OCI-LY3 (cell line): ENCODE data around the gene CCDC144A.
"Not testable (repeated sequence)": the region's sequence is repeated elsewhere in the genome, so short reads cannot be mapped to it uniquely, and the experiment has no call there.

Experiments
- H2AFZ ChIP-seq: fragments of 200-600, 300-600 bp; shearing (Covaris generic); 2 replicates; pipeline ENCODE4 v1.6.0; 2014; ENCODE audit warnings: antibody characterized with exemption, low read depth, low read length
- H3K27ac ChIP-seq: fragments of 200-600, 300-600 bp; sonication (generic); 2 replicates; pipeline ENCODE4 v1.5.1; 2014; ENCODE audit warnings: mild to moderate bottlenecking, low read length, moderate library complexity, mixed read lengths
- H3K27me3 ChIP-seq: fragments of 200-600, 300-600 bp; sonication (generic); 2 replicates; pipeline ENCODE4 v1.6.1; 2014; ENCODE audit warnings: low read depth, low read length, mixed read lengths
- H3K36me3 ChIP-seq: fragments of 200-600, 300-600 bp; sonication (generic); replicated peaks from 2 replicates; pipeline ENCODE3; 2014; ENCODE audit warnings: low read depth, low read length, mixed read lengths
- H3K4me1 ChIP-seq: fragments of 300-600, 200-600 bp; sonication (generic); 2 replicates; pipeline ENCODE4 v1.6.1; 2014; ENCODE audit warnings: low read length, mixed read lengths
- H3K4me2 ChIP-seq: fragments of 200-600, 300-600 bp; sonication (generic); 2 replicates; pipeline ENCODE4 v1.6.1; 2014; ENCODE audit warnings: low read length, mixed read lengths
- H3K4me3 ChIP-seq: fragments of 300-600, 200-600 bp; sonication (generic); 2 replicates; pipeline ENCODE4 v1.5.1; 2014; ENCODE audit warnings: antibody characterized with exemption, mild to moderate bottlenecking, low read length, moderate library complexity
- H3K79me2 ChIP-seq: fragments of 300-600, 200-600 bp; shearing (Covaris generic); 2 replicates; pipeline ENCODE4 v1.6.1; 2014; ENCODE audit warnings: mild to moderate bottlenecking, low read length, mixed read lengths
- H3K9ac ChIP-seq: fragments of 300-600, 200-600 bp; shearing (Covaris generic); 2 replicates; pipeline ENCODE4 v1.6.0; 2014; ENCODE audit warnings: mild to moderate bottlenecking, low read length, moderate library complexity
- H3K9me3 ChIP-seq: fragments of 200-600, 300-600 bp; shearing (Covaris generic); 2 replicates; pipeline ENCODE4 v1.6.1; 2014; ENCODE audit warnings: low read length, mixed read lengths; ENCODE audit not compliant: insufficient read depth
- H4K20me1 ChIP-seq: fragments of 200-600, 300-600 bp; sonication (generic); 2 replicates; pipeline ENCODE4 v1.6.1; 2016; ENCODE audit warnings: low read length, mixed read lengths; ENCODE audit not compliant: insufficient read depth
- CTCF ChIP-seq: fragments of 200-600, 300-600 bp; sonication (generic); IDR thresholded peaks from 2 replicates; pipeline ENCODE4 v1.5.1; 2014; ENCODE audit warnings: antibody characterized with exemption, low read length, low read depth
- EZH2phosphoT487 ChIP-seq: fragments of 200-600 bp; shearing (Covaris generic); IDR thresholded peaks from 2 replicates; pipeline ENCODE4 v1.6.1; 2018; ENCODE audit warnings: antibody characterized with exemption, mixed run types, low read depth

The CCDC144A gene

DNA sequence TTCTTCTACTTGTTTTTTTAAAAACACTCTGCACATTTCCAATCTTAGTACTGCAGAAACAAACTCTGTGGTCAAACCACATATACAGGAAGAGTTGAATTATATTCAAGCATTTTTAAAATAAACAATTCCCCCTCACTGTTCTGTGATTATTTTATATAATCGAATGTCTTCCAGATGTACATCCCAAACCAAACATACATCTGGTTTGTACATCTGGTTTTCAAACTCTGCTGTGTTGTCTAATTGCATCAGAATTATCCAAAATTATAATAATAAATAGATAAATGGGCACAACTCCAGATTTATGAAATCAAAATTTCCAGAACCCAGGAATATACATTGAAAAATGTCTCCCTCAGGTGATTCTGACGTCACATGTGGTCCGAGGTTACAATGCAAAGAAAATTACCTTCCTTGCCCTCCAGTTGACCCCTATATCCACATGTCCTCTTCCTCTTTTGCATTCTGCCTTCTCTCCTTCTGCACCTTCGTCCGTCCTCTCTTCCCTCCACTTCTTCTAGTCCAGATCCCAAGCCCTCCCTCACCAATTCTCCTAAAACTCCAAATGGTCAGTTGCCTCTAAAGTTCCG lies 13.3 kb upstream of the CCDC144A start:
- Histone ChIP-seq H3K27me3 (no peaks in the 10 kb centered on the region), H3K36me3 (no peaks in the 10 kb centered on the region), H3K9me3 (no peaks in the 10 kb centered on the region), H3K9ac (no peak overlapping the region), H4K20me1 (no peaks in the 10 kb centered on the region), H3K27ac (no peak overlapping the region), H3K4me1 (no peaks in the 10 kb centered on the region), H3K4me3 (no peak overlapping the region), H2AFZ (no peak overlapping the region), H3K4me2 (no peak overlapping the region), H3K79me2 (no peaks in the 10 kb centered on the region)
- no peak for TF ChIP-seq CTCF
- TF ChIP-seq EZH2phosphoT487 = no peak

DNA sequence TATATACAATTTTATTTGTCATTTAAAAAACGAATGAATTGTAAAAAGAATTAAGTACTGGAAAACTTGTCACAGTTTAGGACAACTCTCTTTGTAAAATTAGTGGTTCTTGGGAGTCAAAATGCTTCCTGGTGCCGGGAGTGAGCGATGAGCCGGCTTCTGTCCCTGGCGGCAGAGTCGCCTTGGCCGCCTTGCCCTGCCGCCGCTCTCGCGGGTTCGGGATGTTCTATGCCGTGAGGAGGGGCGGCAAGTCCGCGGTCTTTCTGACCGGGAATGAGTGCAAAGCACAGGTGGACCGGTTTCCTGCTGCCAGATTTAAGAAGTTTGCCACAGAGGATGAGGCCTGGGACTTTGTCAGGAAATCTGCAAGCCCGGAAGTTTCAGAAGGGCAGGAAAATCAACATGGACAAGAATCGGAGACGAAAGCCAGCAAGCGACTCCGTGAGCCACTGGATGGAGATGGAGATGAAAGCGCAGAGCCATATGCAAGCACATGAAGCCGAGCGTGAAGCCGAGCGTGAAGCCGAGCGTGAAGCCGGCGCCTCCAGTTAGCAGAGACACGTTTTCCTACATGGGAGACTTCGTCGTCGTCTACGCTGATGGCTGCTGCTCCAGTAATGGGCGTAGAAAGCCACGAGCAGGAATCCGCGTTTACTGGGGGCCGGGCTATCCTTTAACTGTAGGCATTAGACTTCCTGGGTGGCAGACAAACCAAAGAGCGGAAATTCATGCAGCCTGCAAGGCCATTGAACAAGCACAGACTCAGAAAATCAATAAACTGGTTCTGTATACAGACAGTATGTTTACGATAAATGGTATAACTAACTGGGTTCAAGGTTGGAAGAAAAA lies 6.5 kb upstream of the CCDC144A start:
- not testable (repeated sequence) for H3K27me3 ChIP-seq, H4K20me1 ChIP-seq, H2AFZ ChIP-seq, H3K79me2 ChIP-seq, H3K4me1 ChIP-seq, H3K9me3 ChIP-seq, H3K27ac ChIP-seq, H3K4me2 ChIP-seq, H3K36me3 ChIP-seq, H3K9ac ChIP-seq, H3K4me3 ChIP-seq

- H3K27ac ChIP-seq, H3K4me2 ChIP-seq, H3K9ac ChIP-seq, H3K4me1 ChIP-seq, H2AFZ ChIP-seq, H3K36me3 ChIP-seq, H3K79me2 ChIP-seq, H3K27me3 ChIP-seq, H3K9me3 ChIP-seq, H4K20me1 ChIP-seq, H3K4me3 ChIP-seq: not testable (repeated sequence)
Observed at GRCh38 chr17:16686019-16686418, 4.0 kb upstream of the CCDC144A start.

DNA sequence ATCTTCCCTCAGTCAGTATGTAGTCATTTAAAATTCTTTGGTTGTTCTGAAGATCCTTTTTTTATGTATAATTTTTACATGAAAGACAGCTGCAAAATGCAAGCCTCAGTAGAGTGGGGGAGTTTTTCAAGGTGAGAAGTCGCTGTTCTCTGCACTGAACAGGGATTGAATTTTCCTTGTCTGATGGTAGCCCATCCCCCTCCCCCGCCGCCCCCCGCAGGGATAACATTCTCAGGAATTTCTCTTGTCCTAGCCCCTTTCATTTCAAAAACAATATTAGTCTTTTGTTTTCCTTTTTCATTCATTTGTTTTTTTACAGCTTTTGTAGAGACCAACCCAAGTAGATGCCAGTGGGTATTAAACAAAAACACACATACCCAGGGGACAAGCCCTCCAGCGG lies 2.9 kb upstream of the CCDC144A start:
- H3K9ac ChIP-seq, H3K4me3 ChIP-seq, H3K9me3 ChIP-seq, H3K4me2 ChIP-seq, H2AFZ ChIP-seq, H4K20me1 ChIP-seq, H3K4me1 ChIP-seq, H3K27me3 ChIP-seq, H3K27ac ChIP-seq, H3K36me3 ChIP-seq, H3K79me2 ChIP-seq: not testable (repeated sequence)

DNA sequence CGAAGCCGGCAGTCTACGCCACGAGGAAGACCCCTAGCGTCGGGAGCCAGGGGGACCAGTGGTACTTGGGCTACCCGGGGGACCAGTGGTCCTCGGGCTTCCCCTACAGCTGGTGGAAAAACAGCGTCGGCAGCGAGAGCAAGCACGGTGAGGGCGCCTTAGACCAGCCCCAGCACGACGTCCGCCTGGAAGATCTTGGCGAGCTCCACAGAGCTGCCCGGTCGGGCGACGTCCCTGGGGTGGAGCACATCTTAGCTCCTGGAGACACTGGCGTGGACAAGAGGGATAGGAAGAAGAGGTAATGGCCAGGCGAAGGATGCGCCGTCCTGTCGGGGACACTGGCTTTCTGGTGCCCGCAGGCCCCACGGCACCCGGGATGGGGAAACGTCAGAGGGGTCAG lies 406 bp downstream of the CCDC144A start:
- not testable (repeated sequence) for H3K27ac ChIP-seq, H3K36me3 ChIP-seq, H3K9me3 ChIP-seq, H3K4me1 ChIP-seq, H3K9ac ChIP-seq, H4K20me1 ChIP-seq, H3K79me2 ChIP-seq, H2AFZ ChIP-seq, H3K27me3 ChIP-seq, H3K4me3 ChIP-seq, H3K4me2 ChIP-seq

DNA sequence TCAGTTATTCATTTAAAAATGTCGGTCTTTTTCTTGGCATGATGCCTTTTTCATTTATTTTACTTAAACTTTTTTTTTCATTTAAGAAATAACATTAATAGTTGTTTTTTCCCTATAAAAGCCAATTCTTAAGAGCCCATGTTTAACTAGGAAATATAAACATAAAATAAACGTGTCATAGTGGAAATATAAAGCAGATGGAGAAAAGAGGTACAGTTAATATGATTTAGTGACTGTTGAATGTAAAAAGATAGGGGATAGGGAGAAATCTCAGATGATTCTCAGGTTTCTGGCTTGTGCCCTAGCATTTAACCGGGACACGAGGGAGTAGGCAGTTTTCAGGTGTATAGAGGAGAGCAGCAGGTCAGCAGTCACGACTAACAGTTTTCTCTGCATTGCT lies 7.6 kb downstream of the CCDC144A start:
- H3K79me2 ChIP-seq, H3K4me2 ChIP-seq, H2AFZ ChIP-seq, H3K27me3 ChIP-seq, H3K4me3 ChIP-seq, H3K27ac ChIP-seq, H3K4me1 ChIP-seq, H3K9me3 ChIP-seq, H3K9ac ChIP-seq, H4K20me1 ChIP-seq, H3K36me3 ChIP-seq: not testable (repeated sequence)

- H3K27ac ChIP-seq, H3K4me3 ChIP-seq, H3K9me3 ChIP-seq, H3K4me1 ChIP-seq, H3K9ac ChIP-seq, H3K4me2 ChIP-seq, H2AFZ ChIP-seq, H3K27me3 ChIP-seq, H3K36me3 ChIP-seq, H3K79me2 ChIP-seq, H4K20me1 ChIP-seq: not testable (repeated sequence)
Observed at GRCh38 chr17:16745492-16746203, 55.6 kb downstream of the CCDC144A start.

DNA sequence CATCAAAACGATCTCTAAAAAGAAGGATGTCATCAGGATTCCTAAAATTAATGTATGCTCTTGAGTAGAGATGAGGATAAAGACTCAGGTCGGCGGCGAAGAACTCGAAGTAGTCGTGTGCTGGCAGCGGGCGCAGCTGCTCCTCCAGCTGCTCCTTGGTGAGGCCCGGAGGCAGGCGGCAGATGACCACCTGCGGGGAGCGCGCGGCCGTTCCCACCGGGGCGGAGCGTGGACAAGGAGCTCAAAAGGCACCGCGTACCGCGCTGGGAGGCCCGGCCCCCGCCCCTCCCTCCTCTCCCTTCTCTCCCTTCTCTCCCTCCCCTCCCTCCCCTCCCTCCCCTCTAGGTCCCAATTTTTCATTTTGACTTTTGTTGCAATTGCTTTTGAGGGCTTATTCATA lies 56.5 kb downstream of the CCDC144A start:
- H3K36me3 ChIP-seq, H3K79me2 ChIP-seq, H3K27ac ChIP-seq, H2AFZ ChIP-seq, H3K27me3 ChIP-seq, H3K4me2 ChIP-seq, H3K9ac ChIP-seq, H4K20me1 ChIP-seq, H3K9me3 ChIP-seq, H3K4me3 ChIP-seq, H3K4me1 ChIP-seq: not testable (repeated sequence)
